Stimulated activated CD4-positive, alpha-beta T cell treated with anti-CD3 and anti-CD28 coated beads, Interleukin-12 subunit alpha, Interleukin-12 subunit beta, amount 100 ng/mL, for 4 hours (primary cell): Measurements from ENCODE around the gene UBAC2.
"Not testable (repeated sequence)": the region's sequence is repeated elsewhere in the genome, so short reads cannot be mapped to it uniquely, and the experiment has no call there.

ENCODE experiments used
- DNase-seq: peaks from one replicate; pipeline ENCODE4 v3.0.0-alpha.2; 2020

The UBAC2 gene

GRCh38 chr13:99383511-99383921 lies 182.9 kb downstream of the UBAC2 start:
- no peak for DNase-seq

GRCh38 chr13:99383946-99384345 lies 183.3 kb downstream of the UBAC2 start:
- no peak for DNase-seq

GRCh38 chr13:99384468-99384867 lies 183.8 kb downstream of the UBAC2 start:
- no peak for DNase-seq

- no peak for DNase-seq
These were observed 184.5 kb downstream of the UBAC2 start for GRCh38 chr13:99385161-99385560.

- DNase-seq: no peak
These were observed 185.3 kb downstream of the UBAC2 start for GRCh38 chr13:99385940-99386339.

GRCh38 chr13:99386495-99386894 lies 185.8 kb downstream of the UBAC2 start:
- no peak for DNase-seq

GRCh38 chr13:99386911-99387788 lies 186.5 kb downstream of the UBAC2 start:
- peak; percentile 85 for DNase-seq

- DNase-seq: no peak
These were observed 187.8 kb downstream of the UBAC2 start for GRCh38 chr13:99388334-99388923.

GRCh38 chr13:99389094-99389493 lies 188.4 kb downstream of the UBAC2 start:
- not testable (repeated sequence) for DNase-seq

- DNase-seq: no peak
These were observed 189.1 kb downstream of the UBAC2 start for GRCh38 chr13:99389520-99390304.

- DNase-seq: no peak
These were observed 189.9 kb downstream of the UBAC2 start for GRCh38 chr13:99390601-99391000.

- no peak for DNase-seq
These were observed 191.3 kb downstream of the UBAC2 start for GRCh38 chr13:99391781-99392469.

- no peak for DNase-seq
These were observed 191.9 kb downstream of the UBAC2 start for GRCh38 chr13:99392470-99393135.

GRCh38 chr13:99393391-99393790 lies 192.7 kb downstream of the UBAC2 start:
- not testable (repeated sequence) for DNase-seq

- no peak for DNase-seq
These were observed 193.4 kb downstream of the UBAC2 start for GRCh38 chr13:99393791-99394735.

- no peak for DNase-seq
These were observed 194.8 kb downstream of the UBAC2 start for GRCh38 chr13:99395436-99395835.

- DNase-seq: no peak
These were observed 195.8 kb downstream of the UBAC2 start for GRCh38 chr13:99396446-99396845.

GRCh38 chr13:99398071-99398470 lies 197.4 kb downstream of the UBAC2 start:
- no peak for DNase-seq

- DNase-seq: no peak
These were observed 198.4 kb downstream of the UBAC2 start for GRCh38 chr13:99398916-99399622.

GRCh38 chr13:99399623-99399974 lies 198.9 kb downstream of the UBAC2 start:
- no peak for DNase-seq
